Pancreas (tissue), 10 donors: ENCODE data around the gene MICB. TPM values are rescaled to one million over a fixed set of nuclear protein-coding genes. Genes with fewer than 3 reads are reported as not detected.
A peak's percentile ranks its signal among the peaks of the same experiment; 100 is the strongest.

ENCODE experiments used
- ATAC-seq, 4 donors: fragments of 200-7000 bp; cut with Tn5 transposase; one replicate each; pipeline versions ENCODE4 v1.8.0 to v1.9.1; 2020; ENCODE audit warnings: mild to moderate bottlenecking in 4 of 4, moderate library complexity in 4 of 4
- DNase-seq, 6 donors: peaks; one replicate each; pipeline ENCODE4 v3.0.0-alpha.2; 2020
- FAIRE-seq: peaks from 2 replicates; lab custom pipeline; 2012; peaks lifted over from hg19 to GRCh38; lab: Jason Lieb, UNC
- H3K27ac ChIP-seq, 4 donors: fragments of 200-600 bp; sonication (generic); 1 replicate in 3 of 4; 2 replicates in 1 of 4; pipeline versions ENCODE4 v1.5.0 to v1.8.0; 2020
- H3K27me3 ChIP-seq, 4 donors: fragments of 200-600 bp; one replicate each; pipeline ENCODE4 v1.8.0; 2021
- H3K36me3 ChIP-seq, 3 donors: fragments of 200-600 bp; sonication (generic) in 1 of 3; one replicate each; pipeline versions ENCODE4 v1.5.0 to v1.8.0; 2020 to 2021
- H3K4me1 ChIP-seq, 3 donors: fragments of 200-600 bp; one replicate each; pipeline ENCODE4 v1.8.0; 2021
- H3K4me3 ChIP-seq, 4 donors: fragments of 200-600 bp; sonication (generic) in 2 of 4; one replicate each; pipeline versions ENCODE4 v1.5.0 to v1.8.0; 2020 to 2021
- H3K9me3 ChIP-seq, 4 donors: fragments of 200-600 bp; one replicate each; pipeline ENCODE4 v1.8.0; 2021
- WGBS, 2 donors: extraction: QIAGEN DNeasy Blood & Tissue Kit; methylation state at CpG; one replicate each; pipeline ENCODE4 v1.1.7; 2013; 5-methylcytosine and 5-hydroxymethylcytosine counted together
- intact Hi-C, 3 donors: fragments of 100-400 bp; cut with DNase I; formaldehyde crosslinking; loops; one replicate each; pipeline versions ENCODE4 v1.11.1 to v1.14.2; 2022
- polyA plus RNA-seq, 2 donors: library from polyadenylated mRNA; stranded (reverse); fragments of 200-250 nt; gene quantifications; one replicate each; pipeline ENCODE4 v1.2.3, GENCODE V29; 2013
- total RNA-seq, 6 donors: library from RNA; stranded (reverse); fragmentation: NEBNext Ultra II Directional in 4 of 6; extraction: Animal tissue kit (Norgen Biotek cat#: 25700) in 4 of 6; gene quantifications; one replicate each; pipeline versions ENCODE4 v1.2.1 to v1.2.4, GENCODE V29; 2021 to 2023
- TF ChIP-seq, protein P1 (sequence below), 4 donors: fragments of 200-600 bp; sonication (generic) in 3 of 4; IDR thresholded peaks; one replicate each; pipeline versions ENCODE4 v1.5.0 to v1.8.0; 2021; ENCODE audit warnings: antibody characterized with exemption in 4 of 4
- donor health status: healthy with polysubstance abuse.
- donor health status: DM: no; HTN: no; CAD: no; lungs with moderate emphysema.
- donor health status: DM: no; HTN: no; CAD: no.
- donor health status: control.
- donor health status: control.
- donor health status: Bipolar disorder and iron deficiency.
- donor health status: DM: yes; HTN: yes; CAD: no.
- donor health status: DM: no; HTN: no; CAD: no.
- donor health status: DM: no; HTN: no; CAD: no.
- donor health status: DM: yes; HTN: yes; CAD: no.

The MICB gene
- total and polyA plus RNA-seq, 8 donors = 0.23 to 1.7 (median 0.51) TPM

DNA sequence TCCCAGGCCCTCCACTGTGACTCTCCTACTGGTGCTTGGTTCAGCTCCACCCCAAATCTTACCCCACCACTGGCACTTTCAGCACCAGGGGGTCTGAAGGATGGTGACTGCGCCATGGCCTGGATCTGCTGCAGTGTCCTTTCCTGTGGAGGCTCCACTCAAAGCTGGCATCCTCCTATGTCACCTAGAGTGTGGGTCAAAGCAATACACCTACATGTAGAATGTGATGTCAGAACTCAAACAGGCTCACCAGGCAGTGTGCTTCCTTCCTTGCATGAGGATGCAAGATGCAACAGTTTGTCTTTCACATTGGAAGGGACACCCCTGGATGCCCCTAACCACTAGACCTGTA lies 32.8 kb upstream of the MICB start:
- intact Hi-C loops = no loop called here

DNA sequence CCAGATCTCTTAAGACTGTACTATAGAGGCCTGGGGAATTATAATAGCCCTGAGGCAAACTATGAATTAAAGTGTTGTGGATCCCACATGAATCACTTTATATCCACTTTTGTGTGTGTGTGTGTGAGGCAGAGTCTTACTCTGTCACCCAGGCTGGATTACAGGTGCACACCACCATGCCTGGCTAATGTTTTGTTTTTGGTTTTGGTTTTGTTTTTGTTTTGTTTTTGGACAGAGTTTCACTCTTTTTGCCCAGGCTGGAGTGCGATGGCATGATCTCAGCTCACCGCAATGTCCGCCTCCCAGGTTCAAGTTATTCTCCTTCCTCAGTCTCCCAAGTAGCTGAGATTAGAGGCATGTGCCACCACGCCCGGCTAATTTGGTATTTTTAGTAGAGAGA lies 32.2 kb upstream of the MICB start:
- 80 to 86% methylated on average over 5 of the region's 5 CpGs for WGBS, 2 donors
- no peak for DNase-seq
- no peak for FAIRE-seq

More for the DNA sequence above, 32.8 kb upstream of the MICB start:
- Histone ChIP-seq H3K36me3 (no peaks in the 10 kb centered on the region), H3K27me3 (no peaks in the 10 kb centered on the region), H3K4me3 (peak overlapping the region in 1 of 4 donors; percentile 5), H3K4me1 (peaks cover 0 to 11% (median 0%) of the 10 kb centered on the region in 3 donors), H3K27ac (no peak overlapping the region), H3K9me3 (no peaks in the 10 kb centered on the region)
- FAIRE-seq = no peak
- TF ChIP-seq, protein P1, sequence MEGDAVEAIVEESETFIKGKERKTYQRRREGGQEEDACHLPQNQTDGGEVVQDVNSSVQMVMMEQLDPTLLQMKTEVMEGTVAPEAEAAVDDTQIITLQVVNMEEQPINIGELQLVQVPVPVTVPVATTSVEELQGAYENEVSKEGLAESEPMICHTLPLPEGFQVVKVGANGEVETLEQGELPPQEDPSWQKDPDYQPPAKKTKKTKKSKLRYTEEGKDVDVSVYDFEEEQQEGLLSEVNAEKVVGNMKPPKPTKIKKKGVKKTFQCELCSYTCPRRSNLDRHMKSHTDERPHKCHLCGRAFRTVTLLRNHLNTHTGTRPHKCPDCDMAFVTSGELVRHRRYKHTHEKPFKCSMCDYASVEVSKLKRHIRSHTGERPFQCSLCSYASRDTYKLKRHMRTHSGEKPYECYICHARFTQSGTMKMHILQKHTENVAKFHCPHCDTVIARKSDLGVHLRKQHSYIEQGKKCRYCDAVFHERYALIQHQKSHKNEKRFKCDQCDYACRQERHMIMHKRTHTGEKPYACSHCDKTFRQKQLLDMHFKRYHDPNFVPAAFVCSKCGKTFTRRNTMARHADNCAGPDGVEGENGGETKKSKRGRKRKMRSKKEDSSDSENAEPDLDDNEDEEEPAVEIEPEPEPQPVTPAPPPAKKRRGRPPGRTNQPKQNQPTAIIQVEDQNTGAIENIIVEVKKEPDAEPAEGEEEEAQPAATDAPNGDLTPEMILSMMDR (IDR thresholded peaks at IDR 0.05) = no peak
- WGBS, 2 donors = 84 to 88% methylated on average over 1 of the region's 1 CpG
- no peak for ATAC-seq
- no peak for DNase-seq

DNA sequence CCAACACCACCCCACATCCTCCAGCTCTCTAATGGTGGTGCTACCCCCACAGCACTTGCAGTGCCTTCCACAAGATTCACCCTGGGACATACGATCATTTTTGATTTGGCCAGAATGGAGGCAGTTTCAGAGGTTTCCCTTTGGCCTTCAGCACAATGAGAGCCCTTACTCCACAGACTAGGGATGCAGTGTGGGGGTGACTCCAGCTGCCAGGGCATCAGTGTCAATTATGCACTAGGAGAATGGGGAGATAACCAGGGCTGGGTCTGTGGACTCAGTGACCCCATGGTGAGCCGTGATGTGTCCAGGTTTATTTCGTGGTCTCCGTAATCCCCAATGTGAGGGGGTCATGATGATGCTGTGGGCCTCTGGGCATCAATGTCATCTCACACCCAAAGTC lies 31.5 kb upstream of the MICB start:
- H3K9me3 ChIP-seq = no peaks in the 10 kb centered on the region
- FAIRE-seq (no peak), ATAC-seq (no peak), DNase-seq (no peak)
- no peak overlapping the region for H3K27ac ChIP-seq
- H3K4me1 ChIP-seq = peaks cover 0 to 11% (median 0%) of the 10 kb centered on the region in 3 donors
- no peak overlapping the region for H3K4me3 ChIP-seq
- intact Hi-C loops = no loop called here
- WGBS, 2 donors = 68 to 72% methylated on average over 4 of the region's 4 CpGs
- H3K36me3 ChIP-seq = no peaks in the 10 kb centered on the region
- no peaks in the 10 kb centered on the region for H3K27me3 ChIP-seq
- TF ChIP-seq, protein P1 (IDR thresholded peaks at IDR 0.05) = no peak

More for the DNA sequence above, 32.2 kb upstream of the MICB start:
- no peak for ATAC-seq
- intact Hi-C loops = no loop called here
- no peak overlapping the region for H3K27ac ChIP-seq
- TF ChIP-seq, protein P1 (IDR thresholded peaks at IDR 0.05) = no peak
- no peaks in the 10 kb centered on the region for H3K27me3 ChIP-seq
- peaks cover 0 to 11% (median 0%) of the 10 kb centered on the region in 3 donors for H3K4me1 ChIP-seq
- H3K9me3 ChIP-seq = no peaks in the 10 kb centered on the region
- no peak overlapping the region for H3K4me3 ChIP-seq
- H3K36me3 ChIP-seq = no peaks in the 10 kb centered on the region

DNA sequence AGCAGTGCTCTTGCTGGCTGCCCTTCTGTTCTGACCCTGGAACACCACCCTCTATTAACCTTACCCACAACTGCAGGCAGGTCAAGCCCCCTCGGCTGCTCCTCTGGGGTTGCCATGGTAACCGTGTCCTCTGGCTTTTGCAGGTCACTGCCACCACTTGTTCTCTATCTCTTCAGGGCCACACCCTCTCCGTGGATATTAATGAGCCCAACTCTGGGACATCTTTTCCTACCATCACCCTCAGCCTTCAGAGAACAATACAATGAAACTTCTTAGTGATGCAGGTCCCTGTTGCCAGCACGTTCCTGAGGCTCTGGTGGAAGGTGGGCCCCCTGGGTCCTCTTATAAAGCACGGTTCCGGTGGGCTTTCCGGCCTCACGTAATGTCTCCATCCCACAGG lies 30.8 kb upstream of the MICB start:
- Histone ChIP-seq H3K27ac (no peak overlapping the region), H3K9me3 (no peaks in the 10 kb centered on the region), H3K4me1 (peaks cover 0 to 11% (median 0%) of the 10 kb centered on the region in 3 donors), H3K36me3 (no peaks in the 10 kb centered on the region), H3K4me3 (no peak overlapping the region), H3K27me3 (no peaks in the 10 kb centered on the region)
- intact Hi-C loops = no loop called here
- FAIRE-seq (no peak), ATAC-seq (no peak), DNase-seq (no peak)
- 61 to 71% methylated on average over 8 of the region's 8 CpGs for WGBS, 2 donors
- TF ChIP-seq, protein P1 (IDR thresholded peaks at IDR 0.05) = no peak

DNA sequence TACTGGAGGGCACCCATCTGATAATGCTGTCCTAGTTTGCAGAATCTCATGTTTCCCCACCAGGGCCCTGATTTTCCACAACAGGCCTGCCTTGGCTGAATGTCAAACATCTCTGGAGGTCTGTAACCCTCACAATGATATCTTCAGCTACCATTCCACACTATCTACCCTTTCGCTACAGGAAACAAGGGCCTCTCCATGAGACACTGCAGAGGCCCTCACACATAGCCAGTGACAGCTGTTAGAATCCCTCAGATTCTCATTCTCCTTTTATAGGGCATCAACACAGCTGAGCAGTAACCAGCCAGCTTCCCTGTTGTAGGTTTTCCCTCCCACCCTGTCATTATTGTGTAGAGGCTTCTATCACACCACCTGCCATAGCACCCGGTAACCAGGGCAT lies 29.6 kb upstream of the MICB start:
- FAIRE-seq = no peak
- H3K27me3 ChIP-seq = no peaks in the 10 kb centered on the region
- WGBS, 2 donors = 89 to 92% methylated on average over 2 of the region's 2 CpGs

More for the DNA sequence above, 29.6 kb upstream of the MICB start:
- H3K36me3 ChIP-seq = no peaks in the 10 kb centered on the region
- H3K4me3 ChIP-seq = no peak overlapping the region
- TF ChIP-seq, protein P1 (IDR thresholded peaks at IDR 0.05) = no peak
- ATAC-seq (no peak), DNase-seq (no peak)
- no peaks in the 10 kb centered on the region for H3K9me3 ChIP-seq
- H3K27ac ChIP-seq = no peak overlapping the region
- peaks cover 0 to 7% (median 0%) of the 10 kb centered on the region in 3 donors for H3K4me1 ChIP-seq
- intact Hi-C loops = no loop called here
